Tibial nerve (tissue), 3 donors: ENCODE measurements around the gene CCDC183.

Experiments used
- CTCF ChIP-seq, 5 experiments: fragments of 200-600 bp in 3 of 5; fragments of 450-650 bp in 2 of 5; sonication (generic) in 3 of 5; IDR thresholded peaks; one replicate each; pipeline ENCODE4 v1.5.1; 2016 to 2019; ENCODE audit warnings: antibody characterized with exemption in 5 of 5, mild to moderate bottlenecking in 3 of 5, moderate library complexity in 2 of 5
- POLR2A ChIP-seq, 2 donors: fragments of 450-650 bp; IDR thresholded peaks; one replicate each; pipeline ENCODE4 v1.6.1; 2017; ENCODE audit warnings: antibody characterized with exemption in 2 of 2, mild to moderate bottlenecking in 2 of 2, moderate library complexity in 2 of 2

GRCh38 chr9:136835932-136836904 is 40.1 kb downstream of the CCDC183 start:
- TF ChIP-seq CTCF (IDR thresholded peaks at IDR 0.05) (no peak), POLR2A (IDR thresholded peaks at IDR 0.05) (no peak)
